ENCODE data around the gene CHN1. TPM values are rescaled to one million over a fixed set of nuclear protein-coding genes. Genes with fewer than 3 reads are reported as not detected.

CHN1 gene
- total RNA-seq, 4 donors from 2014 or later, result 3.4 to 60.2 (median 7.1) TPM

- Histone ChIP-seq H3K9me3 (no peaks in the 10 kb centered on the region), H3K27me3 (no peaks in the 10 kb centered on the region), H3K4me1 (no peaks in the 10 kb centered on the region), H3K36me3 (no peaks in the 10 kb centered on the region), H3K4me3 (no peak overlapping the region), H3K27ac (no peak overlapping the region)
- no peak for TF ChIP-seq POLR2A (IDR thresholded peaks at IDR 0.05)
- TF ChIP-seq CTCF (IDR thresholded peaks at IDR 0.05), result no peak
- no peak for DNase-seq
Observed at GRCh38 chr2:174784909-174785308, 220.3 kb downstream of the CHN1 start.

- H3K4me1 ChIP-seq, result peaks cover 0 to under 1% (median 0%) of the 10 kb centered on the region in 4 donors
- no peak for TF ChIP-seq POLR2A (IDR thresholded peaks at IDR 0.05)
- TF ChIP-seq CTCF (IDR thresholded peaks at IDR 0.05), result no peak
- no peaks in the 10 kb centered on the region for H3K36me3 ChIP-seq
Observed at GRCh38 chr2:174784316-174784715, 220.9 kb downstream of the CHN1 start.

GRCh38 chr2:174781996-174782395 is 223.2 kb downstream of the CHN1 start:
- Histone ChIP-seq H3K27me3 (no peaks in the 10 kb centered on the region), H3K4me1 (peaks cover 0 to 12% (median 0%) of the 10 kb centered on the region in 4 donors), H3K36me3 (no peaks in the 10 kb centered on the region), H3K27ac (no peak overlapping the region), H3K4me3 (no peak overlapping the region), H3K9me3 (no peaks in the 10 kb centered on the region)
- TF ChIP-seq CTCF (IDR thresholded peaks at IDR 0.05) (no peak), POLR2A (IDR thresholded peaks at IDR 0.05) (no peak)
- no peak for DNase-seq

More at GRCh38 chr2:174784316-174784715, 220.9 kb downstream of the CHN1 start:
- H3K9me3 ChIP-seq, result no peaks in the 10 kb centered on the region
- no peaks in the 10 kb centered on the region for H3K27me3 ChIP-seq
- no peak for DNase-seq
- no peak overlapping the region for H3K27ac ChIP-seq
- H3K4me3 ChIP-seq, result no peak overlapping the region

GRCh38 chr2:174781298-174781697 is 223.9 kb downstream of the CHN1 start:
- no peak for TF ChIP-seq CTCF (IDR thresholded peaks at IDR 0.05)
- TF ChIP-seq POLR2A (IDR thresholded peaks at IDR 0.05), result no peak
- DNase-seq, result no peak
- no peak overlapping the region for H3K27ac ChIP-seq
- peaks cover 0 to 12% (median 0%) of the 10 kb centered on the region in 4 donors for H3K4me1 ChIP-seq
- H3K4me3 ChIP-seq, result no peak overlapping the region
- no peaks in the 10 kb centered on the region for H3K27me3 ChIP-seq
- no peaks in the 10 kb centered on the region for H3K36me3 ChIP-seq
- no peaks in the 10 kb centered on the region for H3K9me3 ChIP-seq

- Histone ChIP-seq H3K9me3 (no peaks in the 10 kb centered on the region), H3K27ac (no peak overlapping the region), H3K4me3 (no peak overlapping the region), H3K27me3 (no peaks in the 10 kb centered on the region), H3K4me1 (peaks cover 0 to 12% (median 0%) of the 10 kb centered on the region in 4 donors), H3K36me3 (no peaks in the 10 kb centered on the region)
- TF ChIP-seq POLR2A (IDR thresholded peaks at IDR 0.05), result no peak
- no peak for DNase-seq
Observed at GRCh38 chr2:174780856-174781255, 224.3 kb downstream of the CHN1 start.

GRCh38 chr2:174780191-174780840 is 224.9 kb downstream of the CHN1 start:
- no peaks in the 10 kb centered on the region for H3K27me3 ChIP-seq
- no peak overlapping the region for H3K4me3 ChIP-seq
- no peak for TF ChIP-seq POLR2A (IDR thresholded peaks at IDR 0.05)
- no peaks in the 10 kb centered on the region for H3K36me3 ChIP-seq
- DNase-seq, result no peak
- H3K4me1 ChIP-seq, result peaks cover 0 to 12% (median 0%) of the 10 kb centered on the region in 4 donors
- no peak overlapping the region for H3K27ac ChIP-seq
- H3K9me3 ChIP-seq, result no peaks in the 10 kb centered on the region
